SW480 (cell line): ENCODE data around the gene ATP10B.

Experiments used
- DNase-seq: peaks from one replicate; pipeline ENCODE4 v3.0.0-alpha.2; 2016; ENCODE audit warnings: low spot score

Gene ATP10B

GRCh38 chr5:160635046-160635445, 217.0 kb downstream of the ATP10B start:
- peak; percentile 22 for DNase-seq

GRCh38 chr5:160629003-160629402, 223.0 kb downstream of the ATP10B start:
- no peak for DNase-seq

DNA sequence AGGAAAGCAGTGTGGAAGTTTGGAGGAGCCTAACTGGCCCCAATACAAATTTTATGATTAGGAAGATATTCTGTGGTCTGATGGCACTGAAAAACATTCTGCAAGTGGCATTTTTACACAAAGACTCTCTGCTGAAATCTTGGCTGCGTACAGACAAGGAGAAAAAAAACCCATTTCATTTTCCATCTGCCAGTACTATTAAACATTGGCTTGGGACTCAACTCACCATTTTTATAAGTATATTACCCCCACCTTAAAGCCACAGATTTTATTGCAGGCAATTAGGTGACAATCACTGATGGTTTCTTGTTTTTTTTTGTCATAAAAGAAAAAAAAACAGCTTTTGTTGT, 223.4 kb downstream of the ATP10B start:
- no peak for DNase-seq

DNA sequence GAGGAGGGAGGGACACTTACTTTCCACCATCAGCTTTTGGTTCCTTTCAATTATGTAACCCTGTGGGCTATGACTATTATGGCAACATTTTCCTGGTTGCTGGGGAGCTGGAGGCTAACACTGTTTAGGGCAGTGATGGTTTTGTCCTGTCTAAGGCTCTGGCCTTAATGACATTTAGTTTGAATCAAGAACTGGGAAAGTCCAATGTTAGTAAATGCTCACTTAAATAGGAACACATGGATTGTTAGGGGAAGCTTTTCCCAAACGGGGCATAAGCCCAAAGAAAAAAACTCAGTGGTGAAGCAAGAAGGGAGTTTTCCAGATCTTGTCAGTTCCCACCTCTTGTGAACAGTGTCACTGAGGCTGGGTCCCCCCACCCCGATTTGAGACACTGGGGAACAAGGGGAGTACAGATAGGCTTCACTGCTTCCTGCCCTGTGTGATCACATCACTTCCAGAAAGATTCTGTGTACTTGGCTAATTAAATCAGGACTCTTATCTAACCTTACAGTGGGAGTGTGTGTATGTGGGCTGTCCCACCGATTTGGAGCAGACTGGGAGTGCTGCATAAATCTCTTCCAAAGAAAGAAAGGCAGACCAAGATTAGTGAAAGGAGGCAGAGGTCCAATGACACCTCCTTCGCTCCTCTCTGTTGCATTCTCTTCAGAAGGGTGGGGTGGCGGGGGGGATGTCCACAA, 223.9 kb downstream of the ATP10B start:
- DNase-seq = no peak

DNA sequence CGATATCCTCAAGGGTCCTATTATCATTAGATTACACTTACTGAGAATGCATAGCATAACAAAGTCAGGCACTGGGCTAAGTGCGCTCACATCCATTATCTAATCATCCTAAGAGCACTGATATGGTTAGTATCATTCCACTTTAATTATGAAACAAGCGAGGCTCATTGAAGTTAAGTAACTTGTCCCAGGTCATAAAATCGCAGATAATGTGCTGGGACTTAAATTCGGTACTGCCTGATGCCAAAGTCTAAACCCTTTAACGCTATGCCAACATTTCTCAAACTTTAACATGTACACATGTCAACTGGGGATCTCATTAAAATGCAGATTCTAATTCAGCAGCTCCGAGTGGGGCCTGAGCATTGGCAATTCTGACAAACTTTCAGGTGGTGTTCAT, 225.7 kb downstream of the ATP10B start:
- DNase-seq = no peak

- no peak for DNase-seq
Measured at GRCh38 chr5:160621526-160621925, 230.5 kb downstream of the ATP10B start.

GRCh38 chr5:160620401-160620800, 231.6 kb downstream of the ATP10B start:
- no peak for DNase-seq

DNA sequence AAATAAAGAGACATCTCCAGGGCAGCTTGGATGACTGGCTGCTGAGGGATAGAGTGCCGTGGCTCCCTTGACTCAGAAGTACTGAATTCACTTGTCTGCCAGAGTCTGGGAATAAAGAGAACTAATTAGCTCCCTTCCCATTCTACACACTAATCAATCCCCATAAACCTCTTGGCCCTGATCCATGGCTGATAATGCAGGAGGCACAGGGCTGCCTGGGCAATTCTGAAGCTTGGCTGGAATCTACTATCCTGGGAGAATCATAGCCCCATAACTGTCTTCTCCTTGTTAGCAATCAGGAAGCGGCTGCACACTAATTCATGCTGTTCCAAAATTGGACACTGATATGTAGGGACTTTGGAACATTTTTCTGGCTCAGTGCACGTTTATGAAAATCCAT, 232.6 kb downstream of the ATP10B start:
- no peak for DNase-seq

DNA sequence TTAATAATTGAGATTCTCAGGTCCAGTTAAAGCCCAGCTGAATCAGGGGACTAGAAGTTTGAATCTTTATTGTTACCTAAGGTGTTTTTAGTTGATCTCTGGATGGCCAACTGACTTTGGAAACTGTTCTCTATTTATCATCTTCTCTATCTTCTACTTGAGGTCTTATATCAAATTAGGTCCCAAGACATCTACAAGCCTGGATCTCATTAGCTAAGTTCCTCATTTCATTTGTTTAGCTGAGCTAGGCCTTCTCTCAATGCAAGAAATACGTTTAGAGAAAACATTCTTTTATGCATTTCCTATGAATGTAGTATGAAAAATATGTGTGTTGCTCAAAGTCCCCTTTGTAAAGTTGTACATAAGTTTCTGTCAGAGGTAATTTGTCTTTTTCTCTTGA, 233.7 kb downstream of the ATP10B start:
- DNase-seq = no peak

DNA sequence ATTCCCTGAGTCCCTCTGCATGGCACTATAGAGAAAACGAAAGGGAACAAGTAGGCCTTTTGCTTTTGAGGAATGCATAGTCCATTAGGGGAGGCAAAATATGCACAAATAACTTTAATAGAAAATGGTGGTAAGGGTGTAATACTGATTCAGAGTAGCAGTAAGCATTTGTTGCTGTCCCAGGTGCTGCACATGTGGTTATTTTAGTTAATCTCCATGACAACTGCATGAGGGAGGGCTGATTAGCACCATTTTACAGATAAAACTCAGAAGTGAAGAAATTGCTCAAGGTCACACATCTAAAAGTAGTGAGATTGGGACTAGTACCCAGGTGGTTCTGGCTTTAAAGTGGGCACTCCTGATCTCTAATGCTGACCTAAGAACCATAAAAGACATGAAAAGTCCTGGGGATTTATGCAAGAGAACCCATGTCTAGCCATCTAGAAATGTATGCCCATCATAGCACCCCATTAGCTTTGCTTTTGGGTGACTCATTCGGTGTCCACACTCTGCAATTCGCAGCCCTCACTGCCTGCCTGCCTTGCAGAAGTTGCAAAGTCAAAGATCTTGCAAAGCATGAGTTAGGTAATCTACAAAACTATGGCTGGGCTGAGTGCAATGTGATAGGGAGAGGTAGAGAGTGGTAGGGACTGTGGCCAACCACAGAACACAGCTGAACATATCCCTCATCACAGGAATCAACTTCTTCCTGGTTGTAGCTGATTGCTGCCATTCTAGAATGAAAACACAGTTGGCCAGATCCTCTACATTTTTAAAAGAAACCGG, 235.1 kb downstream of the ATP10B start:
- DNase-seq = no peak

DNA sequence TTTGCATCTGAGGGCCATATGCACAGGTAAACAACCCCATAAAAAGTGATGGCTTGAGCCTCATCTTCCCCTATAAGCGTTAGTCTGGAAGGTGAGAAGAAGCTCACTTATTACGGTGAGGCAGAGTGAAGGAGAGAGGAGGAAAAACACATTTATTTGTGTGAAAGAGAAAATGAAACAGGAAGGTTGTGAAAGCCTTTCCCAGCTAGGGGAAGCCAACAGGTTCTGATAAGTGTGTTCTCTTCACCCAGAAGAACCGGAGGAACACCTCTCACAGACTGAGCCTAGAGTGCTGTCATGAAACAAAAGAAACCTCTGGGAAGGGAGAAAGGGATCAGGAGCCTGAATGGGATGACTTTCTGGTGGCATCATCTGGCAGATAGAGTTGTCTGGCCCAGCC, 237.9 kb downstream of the ATP10B start:
- DNase-seq = no peak

- no peak for DNase-seq
Measured at GRCh38 chr5:160605266-160605665, 246.7 kb downstream of the ATP10B start.

GRCh38 chr5:160604484-160604883, 247.5 kb downstream of the ATP10B start:
- DNase-seq = no peak

GRCh38 chr5:160602744-160603143, 249.3 kb downstream of the ATP10B start:
- DNase-seq = no peak

DNA sequence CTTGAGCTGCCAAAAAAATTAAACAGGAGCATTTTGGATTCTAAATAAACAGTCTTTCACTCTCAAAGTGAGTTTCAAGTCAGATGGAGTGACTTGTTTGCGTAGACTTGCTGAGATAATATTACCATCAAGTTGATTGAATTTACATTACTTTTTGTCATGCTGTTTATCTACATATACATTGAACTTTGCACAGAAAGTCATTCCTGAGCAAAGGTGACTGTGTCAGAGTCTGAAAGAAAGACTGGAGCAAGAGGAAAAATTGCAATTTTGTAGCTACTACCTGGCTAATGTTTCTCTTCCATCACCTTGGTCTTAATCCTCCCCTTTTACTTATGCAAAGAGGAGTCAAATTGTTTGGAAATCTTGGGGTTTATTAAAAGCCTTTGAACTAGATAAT, 251.0 kb downstream of the ATP10B start:
- DNase-seq = no peak

DNA sequence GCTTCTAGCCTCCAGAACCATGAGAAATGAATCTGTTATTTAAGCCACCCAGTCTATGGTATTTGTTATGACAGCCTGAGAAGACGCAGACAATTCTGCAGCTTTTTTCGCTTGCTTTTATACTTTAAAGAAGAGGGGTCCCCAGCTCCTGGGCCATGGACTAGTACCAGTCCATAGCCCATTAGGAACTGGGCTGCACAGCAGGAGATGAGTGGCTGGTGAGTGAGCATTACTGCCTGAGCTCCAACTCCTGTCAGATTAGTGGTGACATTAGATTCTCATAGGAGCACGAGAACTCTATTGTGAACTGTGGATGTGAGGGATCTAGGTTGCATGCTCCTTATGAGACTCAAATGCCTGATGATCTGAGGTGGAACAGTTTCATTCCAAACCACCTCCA, 278.7 kb downstream of the ATP10B start:
- no peak for DNase-seq

DNA sequence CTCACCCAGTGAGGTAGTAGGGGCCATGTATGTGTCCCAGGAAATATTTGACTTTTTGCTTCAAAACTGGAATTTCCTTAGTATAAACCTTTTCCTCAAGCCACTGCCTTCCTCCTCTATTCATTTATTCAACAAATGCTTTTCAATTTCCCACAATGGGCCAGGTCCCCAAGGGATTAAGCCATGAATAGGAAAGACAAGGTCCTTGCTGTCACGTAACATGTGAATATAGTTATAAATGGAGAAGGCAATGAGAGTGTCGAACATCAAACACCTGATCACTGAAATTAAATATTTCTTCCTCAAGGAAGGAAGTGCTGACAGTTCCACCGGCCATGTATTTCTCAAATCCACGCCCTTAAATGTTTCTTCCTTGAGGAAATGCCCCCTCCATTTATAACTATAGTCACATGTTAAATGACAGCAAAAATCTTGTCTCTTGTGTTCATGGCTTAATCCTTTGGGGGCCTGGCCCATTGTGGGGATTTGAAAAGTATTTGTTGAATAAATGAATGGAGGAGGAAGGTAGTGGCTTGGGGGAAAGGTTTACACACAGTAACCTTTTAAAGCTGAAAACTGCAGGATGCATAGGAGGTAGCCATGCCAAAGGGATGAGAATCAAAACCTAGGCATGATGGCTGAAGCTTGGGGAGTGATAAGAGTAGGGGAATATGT, 284.8 kb downstream of the ATP10B start:
- no peak for DNase-seq

GRCh38 chr5:160565376-160565775, 286.6 kb downstream of the ATP10B start:
- peak; percentile 19 for DNase-seq

DNA sequence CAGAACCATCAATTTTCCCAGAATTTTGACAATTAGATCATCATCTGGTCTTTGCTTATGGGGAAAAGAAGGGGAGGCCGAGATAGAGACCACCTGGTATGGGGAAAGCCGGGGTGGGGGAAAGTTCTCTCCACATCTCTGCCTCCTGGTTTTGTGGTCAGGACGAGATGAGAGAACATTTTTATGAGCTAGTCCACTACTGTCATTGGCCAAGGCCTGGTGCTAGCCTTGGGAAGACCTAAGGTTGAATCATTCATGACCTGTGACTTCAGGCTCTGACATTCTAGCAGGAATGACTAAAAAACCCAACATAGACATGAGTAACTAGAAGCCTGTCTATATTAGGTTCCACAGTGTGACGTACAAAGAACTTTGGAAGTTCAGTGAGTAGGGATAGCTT, 295.2 kb downstream of the ATP10B start:
- no peak for DNase-seq

GRCh38 chr5:160555971-160556631, 295.9 kb downstream of the ATP10B start:
- no peak for DNase-seq

DNA sequence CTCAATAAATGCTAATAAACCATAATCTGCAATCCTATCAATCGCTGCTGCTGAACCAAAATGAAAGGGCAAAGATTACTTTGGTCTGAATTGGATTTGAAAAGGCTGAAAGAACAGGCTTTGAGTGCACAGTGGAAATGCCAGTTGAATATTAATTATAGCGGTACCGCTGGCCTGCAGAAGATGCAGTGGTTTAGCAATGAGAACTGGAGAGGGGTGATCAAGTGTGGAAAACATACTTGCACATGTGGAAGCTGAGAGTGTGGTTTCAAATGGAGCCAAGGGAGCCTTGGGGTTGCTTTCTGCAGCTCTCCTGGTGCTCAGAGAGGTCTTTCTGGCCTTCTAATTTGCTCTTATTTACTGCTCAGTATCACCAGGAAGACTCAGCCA, 296.4 kb downstream of the ATP10B start:
- no peak for DNase-seq

DNA sequence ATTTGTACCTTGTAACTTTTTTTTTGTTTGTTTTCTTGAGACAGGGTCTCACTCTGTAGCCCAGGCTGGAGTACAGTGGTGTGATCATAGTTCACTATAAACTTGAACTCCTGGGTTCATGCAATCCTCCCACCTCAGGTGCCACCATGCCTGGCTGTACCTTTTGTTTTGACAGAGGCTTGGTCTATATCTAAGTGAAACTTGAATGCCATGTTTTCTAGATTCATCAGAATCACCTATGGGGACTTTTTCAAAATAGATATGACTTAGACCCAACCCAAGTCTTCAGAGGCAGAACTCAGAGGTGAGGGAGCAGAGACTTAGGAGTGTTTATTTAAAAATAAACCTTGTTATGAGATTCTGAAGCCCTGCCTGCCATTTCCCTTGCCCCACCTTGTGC, 301.9 kb downstream of the ATP10B start:
- no peak for DNase-seq
